RWPE1 (cell line): ENCODE measurements around the gene SSH2.

Source experiments
- CTCF ChIA-PET: fragments of 350-600 bp; sonication (Branson Sonifier 250); formaldehyde crosslinking; extraction: SDS; loops from one replicate; lab custom pipeline; 2021; lab: Yijun Ruan, JAX
- POLR2A ChIA-PET: fragments of 400-600 bp; formaldehyde crosslinking; extraction: SDS; loops from one replicate; lab custom pipeline; 2020; ENCODE audit warnings: antibody characterized with exemption; ENCODE audit not compliant: low non-redundant PET; lab: Yijun Ruan, JAX
- DNase-seq: peaks from one replicate; pipeline ENCODE4 v3.0.0; 2012; ENCODE audit warnings: low spot score
- H3K27ac ChIP-seq: fragments of 450-650 bp; 2 replicates; pipeline ENCODE4 v1.5.1; 2017
- CTCF ChIP-seq: fragments of 450-650 bp; conservative IDR thresholded peaks from 2 replicates; pipeline ENCODE4 v1.5.1; 2017; ENCODE audit warnings: low read depth, mild to moderate bottlenecking

Gene SSH2

GRCh38 chr17:29821897-29822296 lies 108.1 kb downstream of the SSH2 start:
- DNase-seq, result no peak
- ChIA-PET CTCF (no interaction called here), POLR2A (no interaction called here)
- H3K27ac ChIP-seq, result no peak overlapping the region
- no peak for TF ChIP-seq CTCF

GRCh38 chr17:29820425-29820824 lies 109.6 kb downstream of the SSH2 start:
- no peak for TF ChIP-seq CTCF
- ChIA-PET POLR2A (interaction anchor here (1.1 kb wide), 1 partner anchor 9 kb away, joined by 4 read pairs; no protein-coding TSS in a partner anchor), CTCF (no interaction called here)
- DNase-seq, result no peak
- no peak overlapping the region for H3K27ac ChIP-seq

- H3K27ac ChIP-seq, result peak overlapping the region; percentile 31; the same call in 1 of the 2 replicates
- peak; percentile 77 for TF ChIP-seq CTCF
- POLR2A ChIA-PET, result interaction anchor here (0.7 to 1.8 kb wide), 2 partner anchors 123 to 151 kb away, joined by 7 to 12 read pairs; partner anchors contain the start of gene SSH2
- DNase-seq, result peak; percentile 55
- CTCF ChIA-PET, result interaction anchor here (0.5 to 5.5 kb wide), 19 partner anchors 13 to 304 kb away, joined by 3 to 73 read pairs (median 4); partner anchors contain the start of gene SSH2
Observed at GRCh38 chr17:29807520-29808361, 122.3 kb downstream of the SSH2 start.

- no peak for DNase-seq
Observed at GRCh38 chr17:29802246-29802645, 127.8 kb downstream of the SSH2 start.

GRCh38 chr17:29800457-29800856 lies 129.6 kb downstream of the SSH2 start:
- TF ChIP-seq CTCF, result no peak
- no peak for DNase-seq
- no peak overlapping the region for H3K27ac ChIP-seq
- ChIA-PET CTCF (interaction anchor here (0.7 kb wide), 1 partner anchor 29 kb away, joined by 4 read pairs; no protein-coding TSS in a partner anchor), POLR2A (no interaction called here)

More at GRCh38 chr17:29802246-29802645, 127.8 kb downstream of the SSH2 start:
- CTCF ChIA-PET, result interaction anchor here (0.6 kb wide), 1 partner anchor 15 kb away, joined by 5 read pairs; no protein-coding TSS in a partner anchor
- no peak overlapping the region for H3K27ac ChIP-seq
- POLR2A ChIA-PET, result no interaction called here
- TF ChIP-seq CTCF, result no peak

GRCh38 chr17:29796652-29797051 lies 133.4 kb downstream of the SSH2 start:
- no peak for TF ChIP-seq CTCF
- ChIA-PET POLR2A (no interaction called here), CTCF (no interaction called here)
- H3K27ac ChIP-seq, result no peak overlapping the region
- no peak for DNase-seq
